Glutamatergic neuron (in vitro differentiated cells): ENCODE measurements around the gene HSPE1. TPM values are rescaled to one million over a fixed set of nuclear protein-coding genes. Genes with fewer than 3 reads are reported as not detected.

ENCODE experiments used
- DNase-seq: peaks from one replicate; pipeline ENCODE4 v3.0.0; 2022
- H3K27ac Mint-ChIP-seq: one replicate; pipeline ENCODE4 v1.8.0; 2020; ENCODE audit warnings: mild to moderate bottlenecking, mixed read lengths, inconsistent platforms; ENCODE audit not compliant: unreplicated experiment
- H3K27me3 Mint-ChIP-seq: one replicate; pipeline ENCODE4 v1.8.0; 2020; ENCODE audit warnings: mild to moderate bottlenecking, moderate library complexity, mixed read lengths, inconsistent platforms; ENCODE audit not compliant: unreplicated experiment
- H3K36me3 Mint-ChIP-seq: one replicate; pipeline ENCODE4 v1.8.0; 2020; ENCODE audit warnings: mild to moderate bottlenecking, mixed read lengths, inconsistent platforms; ENCODE audit not compliant: unreplicated experiment
- H3K4me1 Mint-ChIP-seq: one replicate; pipeline ENCODE4 v1.8.0; 2020; ENCODE audit warnings: mild to moderate bottlenecking, low read depth, mixed read lengths, inconsistent platforms; ENCODE audit not compliant: unreplicated experiment
- H3K4me3 Mint-ChIP-seq: one replicate; pipeline ENCODE4 v1.8.0; 2020; ENCODE audit warnings: mild to moderate bottlenecking, mixed read lengths, inconsistent platforms; ENCODE audit not compliant: unreplicated experiment
- H3K9me3 Mint-ChIP-seq: one replicate; pipeline ENCODE4 v1.8.0; 2020; ENCODE audit warnings: mild to moderate bottlenecking, moderate library complexity, mixed read lengths, inconsistent platforms; ENCODE audit not compliant: unreplicated experiment
- CTCF ChIP-seq: fragments of 200-600 bp; sonication (generic); IDR thresholded peaks from one replicate; pipeline ENCODE4 v1.5.0; 2021; ENCODE audit not compliant: partially characterized antibody, unreplicated experiment
- total RNA-seq: library from RNA; stranded (reverse); fragmentation: NEBNext Ultra II Directional; extraction: Animal tissue kit (Norgen Biotek cat#: 25700); gene quantifications from one replicate; pipeline ENCODE4 v1.2.1, GENCODE V29; 2021; ENCODE audit not compliant: unreplicated experiment

The HSPE1 gene
- total RNA-seq, 1 donor from 2014 or later = 83.5 TPM

- Mint-ChIP-seq H3K4me1 (no peaks in the 10 kb centered on the region), H3K4me3 (no peak overlapping the region), H3K9me3 (peaks cover 2% of the 10 kb centered on the region), H3K27ac (no peak overlapping the region), H3K36me3 (peaks cover 14% of the 10 kb centered on the region), H3K27me3 (no peaks in the 10 kb centered on the region)
- TF ChIP-seq CTCF = no peak
- DNase-seq = no peak
Observed at GRCh38 chr2:197486175-197486574, 14.0 kb upstream of the HSPE1 start.

GRCh38 chr2:197487385-197487784 is 12.8 kb upstream of the HSPE1 start:
- Mint-ChIP-seq H3K27me3 (no peaks in the 10 kb centered on the region), H3K9me3 (peaks cover 2% of the 10 kb centered on the region), H3K4me1 (no peaks in the 10 kb centered on the region), H3K36me3 (peaks cover 14% of the 10 kb centered on the region), H3K27ac (no peak overlapping the region), H3K4me3 (no peak overlapping the region)
- DNase-seq = no peak
- TF ChIP-seq CTCF = no peak

GRCh38 chr2:197495433-197496134 is 4.6 kb upstream of the HSPE1 start:
- peaks cover 2% of the 10 kb centered on the region for H3K27me3 Mint-ChIP-seq
- H3K27ac Mint-ChIP-seq = no peak overlapping the region
- DNase-seq = no peak
- H3K9me3 Mint-ChIP-seq = peaks cover 3% of the 10 kb centered on the region
- H3K4me1 Mint-ChIP-seq = peaks cover 8% of the 10 kb centered on the region
- H3K4me3 Mint-ChIP-seq = no peak overlapping the region
- no peaks in the 10 kb centered on the region for H3K36me3 Mint-ChIP-seq
- no peak for TF ChIP-seq CTCF

- no peaks in the 10 kb centered on the region for H3K36me3 Mint-ChIP-seq
- H3K27me3 Mint-ChIP-seq = peaks cover 2% of the 10 kb centered on the region
- no peak overlapping the region for H3K4me3 Mint-ChIP-seq
- DNase-seq = no peak
- TF ChIP-seq CTCF = no peak
- peaks cover 12% of the 10 kb centered on the region for H3K4me1 Mint-ChIP-seq
- H3K9me3 Mint-ChIP-seq = peaks cover 8% of the 10 kb centered on the region
- H3K27ac Mint-ChIP-seq = no peak overlapping the region
Observed at GRCh38 chr2:197496695-197497094, 3.5 kb upstream of the HSPE1 start.

- peaks cover 14% of the 10 kb centered on the region for H3K4me1 Mint-ChIP-seq
- no peak for TF ChIP-seq CTCF
- H3K36me3 Mint-ChIP-seq = no peaks in the 10 kb centered on the region
- H3K4me3 Mint-ChIP-seq = peak overlapping the region; percentile 97
- H3K9me3 Mint-ChIP-seq = peaks cover 8% of the 10 kb centered on the region
- H3K27ac Mint-ChIP-seq = no peak overlapping the region
- peaks cover 3% of the 10 kb centered on the region for H3K27me3 Mint-ChIP-seq
- DNase-seq = no peak
Observed at GRCh38 chr2:197497326-197497725, 2.9 kb upstream of the HSPE1 start.
